ENCODE results near the gene DCBLD2. TPM values are rescaled to one million over a fixed set of nuclear protein-coding genes. Genes with fewer than 3 reads are reported as not detected.

Gene DCBLD2
- total and polyA plus RNA-seq, 2 donors (not counting 3 experiments of a cell fraction or from before 2014, with no cell fraction given) = 28.7 to 77.3 TPM

GRCh38 chr3:98829246-98829832 is 72.2 kb downstream of the DCBLD2 start:
- Histone ChIP-seq H3K9me3 (replicated peaks; ENCODE audit: control insufficient read depth, insufficient read depth, low read length) (no peaks in the 10 kb centered on the region), H3K36me3 (ENCODE audit: control insufficient read depth in 2 of 2, extremely low read depth in 1 of 2, insufficient read depth in 2 of 2, low read length in 2 of 2) (no peaks in the 10 kb centered on the region), H3K4me2 (ENCODE audit: insufficient read depth, low read length) (no peak overlapping the region), H3K4me3 (replicated peaks in 1 of 3; ENCODE audit: insufficient read depth in 1 of 3, low read depth in 1 of 3, low read length in 3 of 3) (no peak overlapping the region), H3K79me2 (ENCODE audit: control insufficient read depth, insufficient read depth, low read length) (peaks cover 8% of the 10 kb centered on the region), H3K27ac (ENCODE audit: insufficient read depth, low read depth, low read length) (no peak overlapping the region), H2AFZ (ENCODE audit: low read depth, low read length) (no peak overlapping the region), H3K4me1 (ENCODE audit: control insufficient read depth, extremely low read depth, insufficient read depth, low read length) (no peaks in the 10 kb centered on the region), H3K9me1 (replicated peaks; ENCODE audit: control insufficient read depth, extremely low read depth, insufficient read depth, low read length) (no peaks in the 10 kb centered on the region), H3K27me3 (ENCODE audit: control insufficient read depth in 2 of 2, insufficient read depth in 2 of 2, low read length in 2 of 2) (no peaks in the 10 kb centered on the region), H4K20me1 (replicated peaks; ENCODE audit: control insufficient read depth, extremely low read depth, insufficient read depth, low read length) (peaks cover 2% of the 10 kb centered on the region), H3K9ac (replicated peaks; ENCODE audit: extremely low read depth, insufficient read depth, low read length) (no peak overlapping the region)
- ChIA-PET POLR2A (no interaction called here), CTCF (interaction anchor here (1.0 kb wide), 1 partner anchor 14 kb away, joined by 3 read pairs; no protein-coding TSS in a partner anchor)
- dilution Hi-C loops (cut with MboI; ENCODE audit: extremely low pct_ligation_motif_present, low sequenced_read_pairs) (no loop called here), intact Hi-C loops (cut with micrococcal nuclease) (no loop called here)
- no TSS peak for BruUV-seq (replicated peaks)
- TF ChIP-seq, protein P1, sequence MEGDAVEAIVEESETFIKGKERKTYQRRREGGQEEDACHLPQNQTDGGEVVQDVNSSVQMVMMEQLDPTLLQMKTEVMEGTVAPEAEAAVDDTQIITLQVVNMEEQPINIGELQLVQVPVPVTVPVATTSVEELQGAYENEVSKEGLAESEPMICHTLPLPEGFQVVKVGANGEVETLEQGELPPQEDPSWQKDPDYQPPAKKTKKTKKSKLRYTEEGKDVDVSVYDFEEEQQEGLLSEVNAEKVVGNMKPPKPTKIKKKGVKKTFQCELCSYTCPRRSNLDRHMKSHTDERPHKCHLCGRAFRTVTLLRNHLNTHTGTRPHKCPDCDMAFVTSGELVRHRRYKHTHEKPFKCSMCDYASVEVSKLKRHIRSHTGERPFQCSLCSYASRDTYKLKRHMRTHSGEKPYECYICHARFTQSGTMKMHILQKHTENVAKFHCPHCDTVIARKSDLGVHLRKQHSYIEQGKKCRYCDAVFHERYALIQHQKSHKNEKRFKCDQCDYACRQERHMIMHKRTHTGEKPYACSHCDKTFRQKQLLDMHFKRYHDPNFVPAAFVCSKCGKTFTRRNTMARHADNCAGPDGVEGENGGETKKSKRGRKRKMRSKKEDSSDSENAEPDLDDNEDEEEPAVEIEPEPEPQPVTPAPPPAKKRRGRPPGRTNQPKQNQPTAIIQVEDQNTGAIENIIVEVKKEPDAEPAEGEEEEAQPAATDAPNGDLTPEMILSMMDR (IDR thresholded peaks at IDR 0.05; ENCODE audit: extremely low read depth in 1 of 2, insufficient read depth in 1 of 2, low read depth in 1 of 2, low read length in 2 of 2) = no peak
- TF ChIP-seq JUN (IDR thresholded peaks at IDR 0.05; ENCODE audit: borderline replicate concordance, insufficient read depth, insufficient read length, low read depth) = no peak
- TF ChIP-seq, protein P2, sequence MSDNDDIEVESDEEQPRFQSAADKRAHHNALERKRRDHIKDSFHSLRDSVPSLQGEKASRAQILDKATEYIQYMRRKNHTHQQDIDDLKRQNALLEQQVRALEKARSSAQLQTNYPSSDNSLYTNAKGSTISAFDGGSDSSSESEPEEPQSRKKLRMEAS (IDR thresholded peaks at IDR 0.05; ENCODE audit: insufficient read depth, insufficient read length) = no peak
- FAIRE-seq (no peak), DNase-seq (ENCODE audit: low read depth, low spot score) (no peak)
